Vagina (tissue), 2 donors: ENCODE measurements around the gene ADAMTS2. TPM values are rescaled to one million over a fixed set of nuclear protein-coding genes. Genes with fewer than 3 reads are reported as not detected.
A peak's percentile ranks its signal among the peaks of the same experiment; 100 is the strongest.

Experiments
- DNase-seq, 2 donors: peaks; one replicate each; pipeline ENCODE4 v3.0.0-alpha.2; 2017; ENCODE audit errors: extremely low spot score in 2 of 2
- H3K27ac ChIP-seq: fragments of 200-600 bp; sonication (generic); one replicate; pipeline ENCODE4 v1.5.1; 2019
- H3K27me3 ChIP-seq: fragments of 200-600 bp; sonication (generic); one replicate; pipeline ENCODE4 v1.5.1; 2019
- H3K36me3 ChIP-seq, 2 donors: fragments of 200-600 bp; sonication (generic); one replicate each; pipeline ENCODE4 v1.5.1; 2017 to 2019
- H3K4me1 ChIP-seq: fragments of 200-600 bp; sonication (generic); one replicate; pipeline ENCODE4 v1.5.1; 2019
- H3K4me3 ChIP-seq, 2 donors: fragments of 200-600 bp; sonication (generic); 1 replicate in 1 of 2; 2 replicates in 1 of 2; pipeline ENCODE4 v1.5.1; 2016 to 2019
- H3K9me3 ChIP-seq: fragments of 200-600 bp; sonication (generic); one replicate; pipeline ENCODE4 v1.5.1; 2019
- CTCF ChIP-seq, 3 experiments: fragments of 450-650 bp in 2 of 3; fragments of 200-600 bp in 1 of 3; sonication (generic) in 1 of 3; IDR thresholded peaks; one replicate each; pipeline ENCODE4 v1.5.1; 2017 to 2019; ENCODE audit warnings: antibody characterized with exemption in 3 of 3, mild to moderate bottlenecking in 2 of 3, moderate library complexity in 2 of 3
- POLR2A ChIP-seq, 2 donors: fragments of 450-650 bp; IDR thresholded peaks; one replicate each; pipeline ENCODE4 v1.6.1; 2017; ENCODE audit warnings: antibody characterized with exemption in 2 of 2, mild to moderate bottlenecking in 2 of 2, moderate library complexity in 2 of 2
- POLR2AphosphoS5 ChIP-seq, 2 donors: sonication (generic); formaldehyde crosslinking; IDR thresholded peaks; one replicate each; pipeline ENCODE4 v1.9.0; 2017; ENCODE audit warnings: antibody characterized with exemption in 2 of 2, mild to moderate bottlenecking in 2 of 2, low read depth in 1 of 2; ENCODE audit not compliant: insufficient read depth in 1 of 2
- intact Hi-C: fragments of 100-400 bp; cut with DNase I; formaldehyde crosslinking; loops from one replicate; pipeline ENCODE4 v1.15.1; 2023
- total RNA-seq: library from RNA; depleted of rRNA; stranded (reverse); fragments of >200 nt; gene quantifications from one replicate; pipeline ENCODE4 v1.2.3, GENCODE V29; 2016

Gene ADAMTS2
- total RNA-seq, 1 donor from 2014 or later, result 17.4 TPM

GRCh38 chr5:179348011-179348530 lies 2.8 kb upstream of the ADAMTS2 start:
- DNase-seq, result no peak
- Histone ChIP-seq H3K27me3 (no peaks in the 10 kb centered on the region), H3K36me3 (no peaks in the 10 kb centered on the region), H3K4me1 (peaks cover 22% of the 10 kb centered on the region), H3K27ac (no peak overlapping the region), H3K9me3 (no peaks in the 10 kb centered on the region), H3K4me3 (no peak overlapping the region)
- TF ChIP-seq CTCF (IDR thresholded peaks at IDR 0.05), result no peak
- no peak for TF ChIP-seq POLR2A (IDR thresholded peaks at IDR 0.05)
- TF ChIP-seq POLR2AphosphoS5 (IDR thresholded peaks at IDR 0.05; ENCODE audit: insufficient read depth in 1 of 2, low read depth in 1 of 2), result no peak
- intact Hi-C loops, result no loop called here

GRCh38 chr5:179347581-179347980 lies 2.3 kb upstream of the ADAMTS2 start:
- H3K27me3 ChIP-seq, result no peaks in the 10 kb centered on the region
- no peak for TF ChIP-seq CTCF (IDR thresholded peaks at IDR 0.05)
- no peak for TF ChIP-seq POLR2AphosphoS5 (IDR thresholded peaks at IDR 0.05; ENCODE audit: insufficient read depth in 1 of 2, low read depth in 1 of 2)
- no peak for TF ChIP-seq POLR2A (IDR thresholded peaks at IDR 0.05)
- intact Hi-C loops, result no loop called here

GRCh38 chr5:179346875-179347274 lies 1.6 kb upstream of the ADAMTS2 start:
- no peak for DNase-seq
- Histone ChIP-seq H3K36me3 (no peaks in the 10 kb centered on the region), H3K9me3 (no peaks in the 10 kb centered on the region), H3K27ac (no peak overlapping the region), H3K4me3 (no peak overlapping the region), H3K4me1 (peaks cover 25% of the 10 kb centered on the region), H3K27me3 (no peaks in the 10 kb centered on the region)
- intact Hi-C loops, result no loop called here
- no peak for TF ChIP-seq POLR2AphosphoS5 (IDR thresholded peaks at IDR 0.05; ENCODE audit: insufficient read depth in 1 of 2, low read depth in 1 of 2)
- TF ChIP-seq POLR2A (IDR thresholded peaks at IDR 0.05), result no peak
- TF ChIP-seq CTCF (IDR thresholded peaks at IDR 0.05), result no peak

More at GRCh38 chr5:179347581-179347980, 2.3 kb upstream of the ADAMTS2 start:
- Histone ChIP-seq H3K9me3 (no peaks in the 10 kb centered on the region), H3K4me3 (no peak overlapping the region), H3K36me3 (no peaks in the 10 kb centered on the region), H3K4me1 (peaks cover 25% of the 10 kb centered on the region), H3K27ac (no peak overlapping the region)
- no peak for DNase-seq

- intact Hi-C loops, result no loop called here
- Histone ChIP-seq H3K4me1 (peaks cover 25% of the 10 kb centered on the region), H3K36me3 (no peaks in the 10 kb centered on the region), H3K27ac (peak overlapping the region; percentile 80), H3K4me3 (no peak overlapping the region), H3K9me3 (no peaks in the 10 kb centered on the region), H3K27me3 (no peaks in the 10 kb centered on the region)
- no peak for DNase-seq
- TF ChIP-seq POLR2A (IDR thresholded peaks at IDR 0.05) (no peak), CTCF (IDR thresholded peaks at IDR 0.05) (no peak), POLR2AphosphoS5 (IDR thresholded peaks at IDR 0.05; ENCODE audit: insufficient read depth in 1 of 2, low read depth in 1 of 2) (no peak)
Measured at GRCh38 chr5:179346401-179346800, 1.1 kb upstream of the ADAMTS2 start.

GRCh38 chr5:179345183-179345432 lies 153 bp downstream of the ADAMTS2 start:
- Histone ChIP-seq H3K4me1 (peaks cover 25% of the 10 kb centered on the region), H3K27me3 (no peaks in the 10 kb centered on the region), H3K9me3 (no peaks in the 10 kb centered on the region), H3K36me3 (no peaks in the 10 kb centered on the region), H3K4me3 (peak overlapping the region; percentile 55 to 69), H3K27ac (peak overlapping the region; percentile 80)
- DNase-seq, result no peak
- intact Hi-C loops, result no loop called here
- TF ChIP-seq POLR2A (IDR thresholded peaks at IDR 0.05) (peak in 1 of 2 donors; percentile 32), POLR2AphosphoS5 (IDR thresholded peaks at IDR 0.05; ENCODE audit: insufficient read depth in 1 of 2, low read depth in 1 of 2) (no peak)
